Tibial nerve (tissue), 4 donors: ENCODE data around the gene COL8A1. TPM values are rescaled to one million over a fixed set of nuclear protein-coding genes. Genes with fewer than 3 reads are reported as not detected.

Source experiments
- DNase-seq, 2 donors: peaks; one replicate each; pipeline ENCODE4 v3.0.0-alpha.2; 2019; ENCODE audit warnings: low spot score in 2 of 2
- H3K27ac ChIP-seq, 4 donors: fragments of 200-600 bp; sonication (generic) in 3 of 4; one replicate each; pipeline ENCODE4 v1.5.1; 2017 to 2019; ENCODE audit warnings: mild to moderate bottlenecking in 1 of 4
- H3K27me3 ChIP-seq, 2 donors: fragments of 200-600 bp; sonication (generic) in 1 of 2; one replicate each; pipeline versions ENCODE4 v1.5.1 to v1.6.0; 2017 to 2019
- H3K36me3 ChIP-seq, 3 donors: fragments of 200-600 bp; sonication (generic); one replicate each; pipeline ENCODE4 v1.5.1; 2018 to 2019
- H3K4me1 ChIP-seq, 4 donors: fragments of 200-600 bp; sonication (generic) in 3 of 4; one replicate each; pipeline ENCODE4 v1.5.1; 2017 to 2019
- H3K4me3 ChIP-seq, 4 donors: fragments of 200-600 bp; sonication (generic) in 3 of 4; one replicate each; pipeline ENCODE4 v1.5.1; 2017 to 2019; ENCODE audit warnings: mild to moderate bottlenecking in 1 of 4, moderate library complexity in 1 of 4
- H3K9me3 ChIP-seq, 4 donors: fragments of 200-600 bp; sonication (generic) in 3 of 4; one replicate each; pipeline ENCODE4 v1.5.1; 2017 to 2019
- CTCF ChIP-seq, 5 experiments: fragments of 200-600 bp in 3 of 5; fragments of 450-650 bp in 2 of 5; sonication (generic) in 3 of 5; IDR thresholded peaks; one replicate each; pipeline ENCODE4 v1.5.1; 2016 to 2019; ENCODE audit warnings: antibody characterized with exemption in 5 of 5, mild to moderate bottlenecking in 3 of 5, moderate library complexity in 2 of 5
- EP300 ChIP-seq, 2 donors: sonication (generic); formaldehyde crosslinking; IDR thresholded peaks; one replicate each; pipeline ENCODE4 v1.6.1; 2017; ENCODE audit warnings: antibody characterized with exemption in 2 of 2, mild to moderate bottlenecking in 1 of 2
- POLR2A ChIP-seq, 2 donors: fragments of 450-650 bp; IDR thresholded peaks; one replicate each; pipeline ENCODE4 v1.6.1; 2017; ENCODE audit warnings: antibody characterized with exemption in 2 of 2, mild to moderate bottlenecking in 2 of 2, moderate library complexity in 2 of 2
- WGBS, 2 donors: methylation state at CpG; one replicate each; pipeline ENCODE4 v1.1.5; 2018; 5-methylcytosine and 5-hydroxymethylcytosine counted together
- total RNA-seq, 4 donors: library from RNA; depleted of rRNA; stranded (reverse); fragments of >200 nt; gene quantifications; one replicate each; pipeline ENCODE4 v1.1.0, GENCODE V29; 2016

Gene COL8A1
- total RNA-seq, 4 donors from 2014 or later: 144 to 217 (median 177) TPM

- Histone ChIP-seq H3K9me3 (no peaks in the 10 kb centered on the region), H3K27ac (no peak overlapping the region), H3K27me3 (no peaks in the 10 kb centered on the region), H3K4me1 (peaks cover 0 to 14% (median 1%) of the 10 kb centered on the region in 4 donors), H3K36me3 (no peaks in the 10 kb centered on the region), H3K4me3 (no peak overlapping the region)
- no peak for DNase-seq
- 80 to 84% methylated on average over 14 of the region's 14 CpGs for WGBS, 2 donors
- TF ChIP-seq CTCF (IDR thresholded peaks at IDR 0.05) (no peak), POLR2A (IDR thresholded peaks at IDR 0.05) (no peak), EP300 (IDR thresholded peaks at IDR 0.05) (no peak)
Measured at GRCh38 chr3:99823723-99824711, 185.6 kb downstream of the COL8A1 start.

GRCh38 chr3:99825004-99825640 lies 186.7 kb downstream of the COL8A1 start:
- Histone ChIP-seq H3K4me3 (no peak overlapping the region), H3K4me1 (peaks cover 0 to 6% (median 0%) of the 10 kb centered on the region in 4 donors), H3K9me3 (no peaks in the 10 kb centered on the region), H3K36me3 (no peaks in the 10 kb centered on the region), H3K27me3 (no peaks in the 10 kb centered on the region), H3K27ac (no peak overlapping the region)
- DNase-seq: no peak
- TF ChIP-seq POLR2A (IDR thresholded peaks at IDR 0.05): no peak
- no peak for TF ChIP-seq CTCF (IDR thresholded peaks at IDR 0.05)
- TF ChIP-seq EP300 (IDR thresholded peaks at IDR 0.05): no peak
- WGBS, 2 donors: 72 to 75% methylated on average over 3 of the region's 3 CpGs

- WGBS, 2 donors: 93 to 94% methylated on average over 3 of the region's 3 CpGs
- DNase-seq: no peak
- peaks cover 0 to 18% (median 0%) of the 10 kb centered on the region in 4 donors for H3K4me1 ChIP-seq
- no peak overlapping the region for H3K4me3 ChIP-seq
- H3K36me3 ChIP-seq: no peaks in the 10 kb centered on the region
- no peaks in the 10 kb centered on the region for H3K27me3 ChIP-seq
- no peak overlapping the region for H3K27ac ChIP-seq
- no peaks in the 10 kb centered on the region for H3K9me3 ChIP-seq
- no peak for TF ChIP-seq POLR2A (IDR thresholded peaks at IDR 0.05)
- no peak for TF ChIP-seq CTCF (IDR thresholded peaks at IDR 0.05)
- no peak for TF ChIP-seq EP300 (IDR thresholded peaks at IDR 0.05)
Measured at GRCh38 chr3:99829844-99830243, 191.4 kb downstream of the COL8A1 start.

- WGBS, 2 donors: 58 to 60% methylated on average over 4 of the region's 4 CpGs
- TF ChIP-seq POLR2A (IDR thresholded peaks at IDR 0.05) (no peak), EP300 (IDR thresholded peaks at IDR 0.05) (no peak), CTCF (IDR thresholded peaks at IDR 0.05) (no peak)
- Histone ChIP-seq H3K27ac (no peak overlapping the region), H3K36me3 (no peaks in the 10 kb centered on the region), H3K27me3 (no peaks in the 10 kb centered on the region), H3K9me3 (no peaks in the 10 kb centered on the region), H3K4me1 (peaks cover 0 to 18% (median 0%) of the 10 kb centered on the region in 4 donors), H3K4me3 (no peak overlapping the region)
- DNase-seq: no peak
Measured at GRCh38 chr3:99833617-99834205, 195.3 kb downstream of the COL8A1 start.
